ENCODE measurements around the gene PYGO1. TPM values are rescaled to one million over a fixed set of nuclear protein-coding genes. Genes with fewer than 3 reads are reported as not detected.
"Not testable (repeated sequence)": the region's sequence is repeated elsewhere in the genome, so short reads cannot be mapped to it uniquely, and the experiment has no call there.

PYGO1 gene
- total and polyA plus RNA-seq, 4 donors = 0.07 to 2.9 (median 0.16) TPM

DNA sequence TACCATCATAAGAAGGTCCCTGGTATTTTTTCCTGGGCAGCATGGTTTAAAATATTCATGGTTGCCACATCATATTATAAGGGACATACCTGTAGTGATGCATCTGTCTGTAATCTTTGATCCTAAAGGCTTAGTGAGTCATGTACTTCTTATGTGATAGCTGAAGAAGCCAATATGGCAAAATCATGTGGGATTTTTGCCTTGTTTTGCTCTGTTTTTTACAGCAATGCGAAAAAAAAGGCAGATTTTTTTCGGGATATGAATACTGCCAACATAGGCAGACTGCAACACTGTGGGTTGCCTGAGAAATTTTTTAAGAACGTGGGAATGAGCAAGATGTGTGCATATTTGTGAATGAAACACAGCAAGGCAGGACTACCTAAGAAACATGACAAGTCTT, 11.3 kb upstream of the PYGO1 start (continued):
- TF ChIP-seq, protein P1, sequence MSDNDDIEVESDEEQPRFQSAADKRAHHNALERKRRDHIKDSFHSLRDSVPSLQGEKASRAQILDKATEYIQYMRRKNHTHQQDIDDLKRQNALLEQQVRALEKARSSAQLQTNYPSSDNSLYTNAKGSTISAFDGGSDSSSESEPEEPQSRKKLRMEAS (IDR thresholded peaks at IDR 0.05) = no peak
- TF ChIP-seq YY1 (IDR thresholded peaks at IDR 0.05) = no peak

DNA sequence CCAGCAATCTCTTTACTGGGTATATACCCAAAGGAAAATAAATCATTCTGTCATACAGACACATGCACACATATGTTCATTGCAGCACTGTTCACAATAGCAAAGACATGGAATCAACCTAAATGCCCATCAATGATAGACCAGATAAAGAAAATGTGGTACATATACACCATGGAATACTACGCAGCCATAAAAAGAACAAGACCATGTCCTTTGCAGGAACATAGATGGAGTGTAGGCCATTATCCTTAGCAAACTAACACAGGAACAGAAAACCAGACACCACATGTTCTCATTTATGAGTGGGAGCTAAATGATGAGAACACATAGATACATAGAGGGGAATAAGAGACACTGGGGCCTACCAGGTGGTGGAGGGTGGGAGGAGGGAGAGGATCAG, 4.9 kb upstream of the PYGO1 start:
- DNase-seq (ENCODE audit: low spot score); H3K4me3 ChIP-seq (ENCODE audit: low read depth in 1 of 3, low read length in 3 of 3); H3K9me3 ChIP-seq (ENCODE audit: control insufficient read depth in 4 of 4, low read length in 3 of 4); H3K9ac ChIP-seq (ENCODE audit: low read depth in 1 of 2, low read length in 2 of 2); H3K4me1 ChIP-seq (ENCODE audit: control insufficient read depth in 4 of 4, insufficient read depth in 4 of 4, low read length in 3 of 4); H3K27ac ChIP-seq (ENCODE audit: low read depth in 1 of 2, low read length in 2 of 2); H3K36me3 ChIP-seq (ENCODE audit: control insufficient read depth in 4 of 4, insufficient read depth in 3 of 4, low read depth in 1 of 4, low read length in 3 of 4): not testable (repeated sequence)
- WGBS = 100% methylated on average over 1 of the region's 1 CpG
- peaks cover 0 to 10% (median 4%) of the 10 kb centered on the region in 4 donors for H3K27me3 ChIP-seq (ENCODE audit: control insufficient read depth in 4 of 4, insufficient read depth in 4 of 4, low read length in 3 of 4)

DNA sequence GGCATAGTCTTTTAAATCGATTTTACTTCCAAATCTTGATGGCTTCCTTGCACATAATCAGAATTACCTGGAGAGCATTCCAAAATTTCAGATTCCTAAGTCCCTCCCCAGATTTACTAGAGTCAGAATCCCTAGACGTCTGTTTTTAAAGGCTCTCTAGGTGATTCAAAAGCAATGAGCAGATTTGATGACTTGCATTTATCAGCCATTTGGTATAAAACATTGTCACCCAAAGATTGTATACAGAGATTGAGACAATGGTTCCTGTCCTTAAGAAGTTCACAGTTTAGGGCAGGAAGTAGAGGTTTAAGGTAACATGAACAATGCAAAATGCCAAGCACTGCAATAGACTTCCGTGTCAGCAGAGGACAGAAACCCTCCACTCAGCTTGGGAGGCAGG, 2.6 kb upstream of the PYGO1 start:
- H3K27ac ChIP-seq (ENCODE audit: low read depth in 1 of 2, low read length in 2 of 2) = no peak overlapping the region
- H3K27me3 ChIP-seq (ENCODE audit: control insufficient read depth in 4 of 4, insufficient read depth in 4 of 4, low read length in 3 of 4) = peaks cover 0 to 25% (median 7%) of the 10 kb centered on the region in 4 donors
- peaks cover 5 to 10% (median 7%) of the 10 kb centered on the region in 4 donors for H3K4me1 ChIP-seq (ENCODE audit: control insufficient read depth in 4 of 4, insufficient read depth in 4 of 4, low read length in 3 of 4)
- no peaks in the 10 kb centered on the region for H3K36me3 ChIP-seq (ENCODE audit: control insufficient read depth in 4 of 4, insufficient read depth in 3 of 4, low read depth in 1 of 4, low read length in 3 of 4)
- no peak for DNase-seq (ENCODE audit: low spot score)
- H3K4me3 ChIP-seq (ENCODE audit: low read depth in 1 of 3, low read length in 3 of 3) = no peak overlapping the region
- TF ChIP-seq RXRA (IDR thresholded peaks at IDR 0.05) (no peak), EGR1 (IDR thresholded peaks at IDR 0.05; ENCODE audit: low read depth in 2 of 2) (no peak), RAD21 (IDR thresholded peaks at IDR 0.05) (no peak), NR2F2 (IDR thresholded peaks at IDR 0.05) (no peak), FOXA2 (IDR thresholded peaks at IDR 0.05) (no peak), TAF1 (conservative IDR thresholded peaks at IDR 0.05) (no peak), HNF4G (IDR thresholded peaks at IDR 0.05) (no peak), GABPA (IDR thresholded peaks at IDR 0.05 in 1 of 2, conservative IDR thresholded peaks at IDR 0.05 in 1 of 2) (no peak)
- TF ChIP-seq, protein P2, sequence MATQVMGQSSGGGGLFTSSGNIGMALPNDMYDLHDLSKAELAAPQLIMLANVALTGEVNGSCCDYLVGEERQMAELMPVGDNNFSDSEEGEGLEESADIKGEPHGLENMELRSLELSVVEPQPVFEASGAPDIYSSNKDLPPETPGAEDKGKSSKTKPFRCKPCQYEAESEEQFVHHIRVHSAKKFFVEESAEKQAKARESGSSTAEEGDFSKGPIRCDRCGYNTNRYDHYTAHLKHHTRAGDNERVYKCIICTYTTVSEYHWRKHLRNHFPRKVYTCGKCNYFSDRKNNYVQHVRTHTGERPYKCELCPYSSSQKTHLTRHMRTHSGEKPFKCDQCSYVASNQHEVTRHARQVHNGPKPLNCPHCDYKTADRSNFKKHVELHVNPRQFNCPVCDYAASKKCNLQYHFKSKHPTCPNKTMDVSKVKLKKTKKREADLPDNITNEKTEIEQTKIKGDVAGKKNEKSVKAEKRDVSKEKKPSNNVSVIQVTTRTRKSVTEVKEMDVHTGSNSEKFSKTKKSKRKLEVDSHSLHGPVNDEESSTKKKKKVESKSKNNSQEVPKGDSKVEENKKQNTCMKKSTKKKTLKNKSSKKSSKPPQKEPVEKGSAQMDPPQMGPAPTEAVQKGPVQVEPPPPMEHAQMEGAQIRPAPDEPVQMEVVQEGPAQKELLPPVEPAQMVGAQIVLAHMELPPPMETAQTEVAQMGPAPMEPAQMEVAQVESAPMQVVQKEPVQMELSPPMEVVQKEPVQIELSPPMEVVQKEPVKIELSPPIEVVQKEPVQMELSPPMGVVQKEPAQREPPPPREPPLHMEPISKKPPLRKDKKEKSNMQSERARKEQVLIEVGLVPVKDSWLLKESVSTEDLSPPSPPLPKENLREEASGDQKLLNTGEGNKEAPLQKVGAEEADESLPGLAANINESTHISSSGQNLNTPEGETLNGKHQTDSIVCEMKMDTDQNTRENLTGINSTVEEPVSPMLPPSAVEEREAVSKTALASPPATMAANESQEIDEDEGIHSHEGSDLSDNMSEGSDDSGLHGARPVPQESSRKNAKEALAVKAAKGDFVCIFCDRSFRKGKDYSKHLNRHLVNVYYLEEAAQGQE (IDR thresholded peaks at IDR 0.05) = no peak
- TF ChIP-seq, protein P3, sequence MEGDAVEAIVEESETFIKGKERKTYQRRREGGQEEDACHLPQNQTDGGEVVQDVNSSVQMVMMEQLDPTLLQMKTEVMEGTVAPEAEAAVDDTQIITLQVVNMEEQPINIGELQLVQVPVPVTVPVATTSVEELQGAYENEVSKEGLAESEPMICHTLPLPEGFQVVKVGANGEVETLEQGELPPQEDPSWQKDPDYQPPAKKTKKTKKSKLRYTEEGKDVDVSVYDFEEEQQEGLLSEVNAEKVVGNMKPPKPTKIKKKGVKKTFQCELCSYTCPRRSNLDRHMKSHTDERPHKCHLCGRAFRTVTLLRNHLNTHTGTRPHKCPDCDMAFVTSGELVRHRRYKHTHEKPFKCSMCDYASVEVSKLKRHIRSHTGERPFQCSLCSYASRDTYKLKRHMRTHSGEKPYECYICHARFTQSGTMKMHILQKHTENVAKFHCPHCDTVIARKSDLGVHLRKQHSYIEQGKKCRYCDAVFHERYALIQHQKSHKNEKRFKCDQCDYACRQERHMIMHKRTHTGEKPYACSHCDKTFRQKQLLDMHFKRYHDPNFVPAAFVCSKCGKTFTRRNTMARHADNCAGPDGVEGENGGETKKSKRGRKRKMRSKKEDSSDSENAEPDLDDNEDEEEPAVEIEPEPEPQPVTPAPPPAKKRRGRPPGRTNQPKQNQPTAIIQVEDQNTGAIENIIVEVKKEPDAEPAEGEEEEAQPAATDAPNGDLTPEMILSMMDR (IDR thresholded peaks at IDR 0.05; ENCODE audit: low read depth, low read length, missing input control) = no peak
- TF ChIP-seq, protein P4, sequence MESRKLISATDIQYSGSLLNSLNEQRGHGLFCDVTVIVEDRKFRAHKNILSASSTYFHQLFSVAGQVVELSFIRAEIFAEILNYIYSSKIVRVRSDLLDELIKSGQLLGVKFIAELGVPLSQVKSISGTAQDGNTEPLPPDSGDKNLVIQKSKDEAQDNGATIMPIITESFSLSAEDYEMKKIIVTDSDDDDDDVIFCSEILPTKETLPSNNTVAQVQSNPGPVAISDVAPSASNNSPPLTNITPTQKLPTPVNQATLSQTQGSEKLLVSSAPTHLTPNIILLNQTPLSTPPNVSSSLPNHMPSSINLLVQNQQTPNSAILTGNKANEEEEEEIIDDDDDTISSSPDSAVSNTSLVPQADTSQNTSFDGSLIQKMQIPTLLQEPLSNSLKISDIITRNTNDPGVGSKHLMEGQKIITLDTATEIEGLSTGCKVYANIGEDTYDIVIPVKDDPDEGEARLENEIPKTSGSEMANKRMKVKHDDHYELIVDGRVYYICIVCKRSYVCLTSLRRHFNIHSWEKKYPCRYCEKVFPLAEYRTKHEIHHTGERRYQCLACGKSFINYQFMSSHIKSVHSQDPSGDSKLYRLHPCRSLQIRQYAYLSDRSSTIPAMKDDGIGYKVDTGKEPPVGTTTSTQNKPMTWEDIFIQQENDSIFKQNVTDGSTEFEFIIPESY (IDR thresholded peaks at IDR 0.05) = no peak
- TF ChIP-seq, protein P1 (IDR thresholded peaks at IDR 0.05) = no peak
- H3K9me3 ChIP-seq (ENCODE audit: control insufficient read depth in 4 of 4, low read length in 3 of 4) = peaks cover 0 to 10% (median 0%) of the 10 kb centered on the region in 4 donors
- WGBS = 66% methylated on average over 3 of the region's 3 CpGs
- no peak overlapping the region for H3K9ac ChIP-seq (ENCODE audit: low read depth in 1 of 2, low read length in 2 of 2)
